ENCODE data around the gene MKRN3.

DNA sequence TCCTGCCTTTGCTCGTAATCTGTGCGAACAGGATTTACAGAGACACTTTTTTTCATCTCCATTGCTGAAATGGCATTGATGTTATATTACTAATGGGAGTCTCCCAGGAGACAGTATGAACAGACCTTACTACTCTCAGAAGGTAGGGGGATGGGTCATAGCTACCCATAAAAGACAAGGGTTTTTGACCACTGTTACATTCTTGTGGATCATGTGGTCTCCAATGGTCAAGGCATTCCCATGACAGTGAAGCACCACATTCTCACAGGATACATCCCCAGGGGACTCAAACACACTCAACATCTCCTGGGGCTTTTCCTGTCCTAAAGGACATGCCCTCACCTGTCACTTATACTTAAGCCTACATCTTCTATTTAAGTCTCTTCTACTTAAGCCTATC is 40.8 kb downstream of the MKRN3 start:
- TF ChIP-seq, protein P1, sequence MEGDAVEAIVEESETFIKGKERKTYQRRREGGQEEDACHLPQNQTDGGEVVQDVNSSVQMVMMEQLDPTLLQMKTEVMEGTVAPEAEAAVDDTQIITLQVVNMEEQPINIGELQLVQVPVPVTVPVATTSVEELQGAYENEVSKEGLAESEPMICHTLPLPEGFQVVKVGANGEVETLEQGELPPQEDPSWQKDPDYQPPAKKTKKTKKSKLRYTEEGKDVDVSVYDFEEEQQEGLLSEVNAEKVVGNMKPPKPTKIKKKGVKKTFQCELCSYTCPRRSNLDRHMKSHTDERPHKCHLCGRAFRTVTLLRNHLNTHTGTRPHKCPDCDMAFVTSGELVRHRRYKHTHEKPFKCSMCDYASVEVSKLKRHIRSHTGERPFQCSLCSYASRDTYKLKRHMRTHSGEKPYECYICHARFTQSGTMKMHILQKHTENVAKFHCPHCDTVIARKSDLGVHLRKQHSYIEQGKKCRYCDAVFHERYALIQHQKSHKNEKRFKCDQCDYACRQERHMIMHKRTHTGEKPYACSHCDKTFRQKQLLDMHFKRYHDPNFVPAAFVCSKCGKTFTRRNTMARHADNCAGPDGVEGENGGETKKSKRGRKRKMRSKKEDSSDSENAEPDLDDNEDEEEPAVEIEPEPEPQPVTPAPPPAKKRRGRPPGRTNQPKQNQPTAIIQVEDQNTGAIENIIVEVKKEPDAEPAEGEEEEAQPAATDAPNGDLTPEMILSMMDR (IDR thresholded peaks at IDR 0.05), result no peak
- no peak for TF ChIP-seq EP300 (IDR thresholded peaks at IDR 0.05)

Data from ovary (tissue), 3 donors.